Gastrocnemius medialis (tissue), 4 donors: ENCODE data around the gene IYD.

ENCODE experiments used
- POLR2A ChIP-seq, 2 donors: fragments of 450-650 bp; IDR thresholded peaks; one replicate each; pipeline ENCODE4 v1.6.1; 2017; ENCODE audit warnings: antibody characterized with exemption in 2 of 2, mild to moderate bottlenecking in 2 of 2, moderate library complexity in 2 of 2
- TF ChIP-seq, protein P1 (sequence below), 5 experiments: fragments of 450-650 bp in 3 of 5; fragments of 200-600 bp in 2 of 5; sonication (generic) in 2 of 5; IDR thresholded peaks in 4 of 5; conservative IDR thresholded peaks in 1 of 5; 1 replicate in 4 of 5; 2 replicates in 1 of 5; pipeline ENCODE4 v1.5.1; 2016 to 2019; ENCODE audit warnings: antibody characterized with exemption in 5 of 5, mild to moderate bottlenecking in 3 of 5, moderate library complexity in 3 of 5

DNA sequence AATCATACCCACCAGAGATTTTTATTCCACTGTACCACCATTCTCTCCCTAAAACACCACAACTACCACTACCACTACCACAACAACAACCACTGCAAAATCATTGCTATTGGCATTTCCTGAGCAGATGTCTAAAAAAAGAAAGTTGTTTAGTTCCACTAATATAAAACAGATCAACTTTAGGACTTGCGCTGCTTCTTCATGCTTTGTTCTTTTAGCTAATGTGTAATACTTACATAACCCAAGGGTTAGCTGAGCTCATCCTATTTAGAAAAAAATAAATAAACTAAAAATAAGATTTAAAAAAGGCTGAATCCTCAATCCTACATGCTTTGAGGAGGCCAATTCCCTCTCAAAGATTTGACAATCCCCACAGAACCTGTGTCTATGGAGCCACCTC lies 11.4 kb downstream of the IYD start:
- TF ChIP-seq, protein P1, sequence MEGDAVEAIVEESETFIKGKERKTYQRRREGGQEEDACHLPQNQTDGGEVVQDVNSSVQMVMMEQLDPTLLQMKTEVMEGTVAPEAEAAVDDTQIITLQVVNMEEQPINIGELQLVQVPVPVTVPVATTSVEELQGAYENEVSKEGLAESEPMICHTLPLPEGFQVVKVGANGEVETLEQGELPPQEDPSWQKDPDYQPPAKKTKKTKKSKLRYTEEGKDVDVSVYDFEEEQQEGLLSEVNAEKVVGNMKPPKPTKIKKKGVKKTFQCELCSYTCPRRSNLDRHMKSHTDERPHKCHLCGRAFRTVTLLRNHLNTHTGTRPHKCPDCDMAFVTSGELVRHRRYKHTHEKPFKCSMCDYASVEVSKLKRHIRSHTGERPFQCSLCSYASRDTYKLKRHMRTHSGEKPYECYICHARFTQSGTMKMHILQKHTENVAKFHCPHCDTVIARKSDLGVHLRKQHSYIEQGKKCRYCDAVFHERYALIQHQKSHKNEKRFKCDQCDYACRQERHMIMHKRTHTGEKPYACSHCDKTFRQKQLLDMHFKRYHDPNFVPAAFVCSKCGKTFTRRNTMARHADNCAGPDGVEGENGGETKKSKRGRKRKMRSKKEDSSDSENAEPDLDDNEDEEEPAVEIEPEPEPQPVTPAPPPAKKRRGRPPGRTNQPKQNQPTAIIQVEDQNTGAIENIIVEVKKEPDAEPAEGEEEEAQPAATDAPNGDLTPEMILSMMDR (IDR thresholded peaks at IDR 0.05 in 4 of 5, conservative IDR thresholded peaks at IDR 0.05 in 1 of 5): no peak
- TF ChIP-seq POLR2A (IDR thresholded peaks at IDR 0.05): no peak
